HepG2 (cell line): ENCODE measurements around the gene RUNX3. TPM values are rescaled to one million over a fixed set of nuclear protein-coding genes. Genes with fewer than 3 reads are reported as not detected.

Source experiments
- ATAC-seq: fragments of 200-7000 bp; cut with Tn5 transposase; 3 replicates; pipeline ENCODE4 v1.9.1; 2020; ENCODE audit warnings: mild to moderate bottlenecking, moderate library complexity
- BruUV-seq: library from RNA; stranded (reverse); fragments of 400-500 nt; replicated peaks from 2 replicates; lab custom pipeline; 2021; lab: Mats Ljungman, UMichigan
- CTCF ChIA-PET: fragments of 300-600 bp; formaldehyde crosslinking; extraction: SDS; loops from one replicate; lab custom pipeline; 2021; ENCODE audit warnings: low total read pairs, inconsistent platforms, low intra/inter-chr PET ratio; lab: Yijun Ruan, JAX
- POLR2A ChIA-PET: fragments of 350-600 bp; sonication (Branson Sonifier 250); formaldehyde crosslinking; loops from one replicate; lab custom pipeline; 2020; ENCODE audit warnings: antibody characterized with exemption, inconsistent platforms; lab: Yijun Ruan, JAX
- DNase-seq: peaks from one replicate; pipeline ENCODE4 v3.0.0-alpha.2; 2015; ENCODE audit warnings: low spot score
- FAIRE-seq: peaks from 3 replicates; lab custom pipeline; 2011; peaks lifted over from hg19 to GRCh38; lab: Jason Lieb, UNC
- H2AFZ ChIP-seq: one replicate; pipeline ENCODE4 v1.6.1; 2011; ENCODE audit warnings: low read length, inconsistent platforms
- H3K27ac ChIP-seq: fragments of 300-600 bp; 3 replicates; pipeline ENCODE4 v1.8.0; 2011; ENCODE audit warnings: mixed run types, mild to moderate bottlenecking, mixed read lengths, low read length, inconsistent platforms; ENCODE audit not compliant: insufficient read depth; ENCODE audit errors: extremely low read length
- H3K27me3 ChIP-seq, 2 experiments: fragments of 200-600 bp in 1 of 2; 2 replicates in 1 of 2; 3 replicates in 1 of 2; pipeline versions ENCODE4 v1.6.0 to v1.8.0; 2011; ENCODE audit warnings: low read length in 2 of 2, mild to moderate bottlenecking in 2 of 2, moderate library complexity in 2 of 2, inconsistent platforms in 1 of 2; ENCODE audit not compliant: insufficient read depth in 2 of 2, control insufficient read depth in 1 of 2
- H3K36me3 ChIP-seq, 2 experiments: fragments of 200-600 bp in 1 of 2; replicated peaks in 1 of 2; 2 replicates in 1 of 2; 3 replicates in 1 of 2; pipeline versions ENCODE4 v1.5.1 to v1.8.0; 2011; ENCODE audit warnings: low read length in 2 of 2, inconsistent platforms in 1 of 2; ENCODE audit not compliant: insufficient read depth in 2 of 2, control insufficient read depth in 1 of 2
- H3K4me1 ChIP-seq: 2 replicates; pipeline ENCODE4 v1.5.1; 2012; ENCODE audit warnings: low read length, inconsistent platforms; ENCODE audit not compliant: insufficient read depth
- H3K4me2 ChIP-seq: 2 replicates; pipeline ENCODE4 v1.6.0; 2011; ENCODE audit warnings: low read depth, low read length, inconsistent platforms
- H3K4me3 ChIP-seq, 3 experiments: fragments of 200-600 bp in 1 of 3; sonication (generic), shearing (Covaris generic) in 1 of 3; replicated peaks in 1 of 3; 2 replicates each; pipeline ENCODE4 v1.5.1; 2011 to 2016; ENCODE audit warnings: low read length in 3 of 3, inconsistent platforms in 2 of 3, low read depth in 2 of 3, mild to moderate bottlenecking in 2 of 3, control low read depth in 1 of 3, mixed read lengths in 1 of 3; ENCODE audit not compliant: insufficient read depth in 1 of 3
- H3K79me2 ChIP-seq: one replicate; pipeline ENCODE4 v1.6.1; 2011; ENCODE audit warnings: low read length, inconsistent platforms; ENCODE audit not compliant: insufficient read depth
- H3K9ac ChIP-seq: 2 replicates; pipeline ENCODE4 v1.6.0; 2011; ENCODE audit warnings: mild to moderate bottlenecking, low read depth, low read length, inconsistent platforms; ENCODE audit not compliant: insufficient read depth
- H3K9me3 ChIP-seq: 2 replicates; pipeline ENCODE4 v1.5.1; 2012; ENCODE audit warnings: mild to moderate bottlenecking, low read length
- H4K20me1 ChIP-seq: 2 replicates; pipeline ENCODE4 v1.6.0; 2011; ENCODE audit warnings: inconsistent platforms, mild to moderate bottlenecking, low read length, moderate library complexity; ENCODE audit not compliant: insufficient read depth
- BCL3 ChIP-seq: sonication (generic); formaldehyde crosslinking; IDR thresholded peaks from 2 replicates; pipeline ENCODE4 v1.5.1; 2020; ENCODE audit warnings: mild to moderate bottlenecking, missing genetic modification reagents, moderate library complexity
- FOXC1 ChIP-seq: sonication (generic); formaldehyde crosslinking; IDR thresholded peaks from 2 replicates; pipeline ENCODE4 v1.8.0; 2022; ENCODE audit warnings: mild to moderate bottlenecking, missing genetic modification reagents, borderline replicate concordance
- HHEX ChIP-seq: IDR thresholded peaks from 2 replicates; pipeline ENCODE4 v1.6.1; 2016; ENCODE audit warnings: control low read depth
- HNF4G ChIP-seq, 2 experiments: sonication (generic) in 1 of 2; formaldehyde crosslinking in 1 of 2; IDR thresholded peaks; 2 replicates each; pipeline versions ENCODE4 v1.4.0 to v1.6.1; 2011 to 2020; ENCODE audit warnings: borderline replicate concordance in 2 of 2, low read depth in 2 of 2, mild to moderate bottlenecking in 2 of 2, low read length in 1 of 2, missing genetic modification reagents in 1 of 2, moderate library complexity in 1 of 2
- MATR3 ChIP-seq: sonication (generic); formaldehyde crosslinking; IDR thresholded peaks from 2 replicates; pipeline ENCODE4 v1.4.0; 2020; ENCODE audit warnings: missing genetic modification reagents
- RORA ChIP-seq: sonication (generic); formaldehyde crosslinking; IDR thresholded peaks from 2 replicates; pipeline ENCODE4 v1.5.0; 2020; ENCODE audit warnings: mild to moderate bottlenecking, missing genetic modification reagents, moderate library complexity
- SAP130 ChIP-seq: IDR thresholded peaks from 2 replicates; pipeline ENCODE4 v1.6.1; 2016; ENCODE audit warnings: low read depth
- SYNCRIP ChIP-seq: fragments of 200-400 bp; formaldehyde crosslinking; IDR thresholded peaks from 2 replicates; pipeline ENCODE4 v1.6.1; 2018; ENCODE audit warnings: mild to moderate bottlenecking, low read depth, low read length; ENCODE audit not compliant: insufficient read depth
- ZFX ChIP-seq: sonication (generic); formaldehyde crosslinking; IDR thresholded peaks from 2 replicates; pipeline ENCODE4 v1.4.0; 2020; ENCODE audit warnings: mild to moderate bottlenecking, low read depth, missing genetic modification reagents, moderate library complexity
- ZNF446 ChIP-seq: sonication (generic); formaldehyde crosslinking; IDR thresholded peaks from 2 replicates; pipeline ENCODE4 v1.5.0; 2020; ENCODE audit warnings: mild to moderate bottlenecking, missing genetic modification reagents
- ZNF563 ChIP-seq: sonication (generic); formaldehyde crosslinking; IDR thresholded peaks from 2 replicates; pipeline ENCODE4 v1.8.0; 2022; ENCODE audit warnings: mild to moderate bottlenecking, moderate library complexity, missing genetic modification reagents
- ZNF879 ChIP-seq: sonication (generic); formaldehyde crosslinking; IDR thresholded peaks from 2 replicates; pipeline ENCODE4 v1.8.1; 2023; ENCODE audit warnings: missing genetic modification reagents
- WGBS: methylation state at CpG from one replicate; pipeline ENCODE4 v1.1.6; 2017; ENCODE audit warnings: low lambda C conversion rate; 5-methylcytosine and 5-hydroxymethylcytosine counted together
- in situ Hi-C: cut with HindIII; loops from 2 replicates; pipeline ENCODE4 v1.10.0; 2017; ENCODE audit warnings: low pct_unique_long_range_greater_than_20kb; ENCODE audit not compliant: extremely low pct_ligation_motif_present
- intact Hi-C: fragments of 100-400 bp; cut with micrococcal nuclease; formaldehyde crosslinking; loops from one replicate; pipeline ENCODE4 v1.10.0; 2022; ENCODE audit not compliant: unreplicated experiment
- polyA plus RNA-seq, 8 experiments: library from polyadenylated mRNA; depleted of rRNA in 3 of 8; stranded (reverse) in 7 of 8; unstranded in 1 of 8; fragments of >200 nt; fragmentation: Illumina TruSeq in 4 of 8; extraction: Trizol in 4 of 8; gene quantifications; 2 replicates each; pipeline versions ENCODE4 v1.2.1 to v1.2.3, GENCODE V29; 2011 to 2016; ENCODE audit warnings: low read depth in 4 of 8, missing spikeins in 1 of 8, mixed read lengths in 1 of 8; ENCODE audit not compliant: insufficient read depth in 1 of 8
- total RNA-seq, 5 experiments: library from RNA; depleted of rRNA; stranded (reverse); fragments of >200 nt; fragmentation: Illumina TruSeq; extraction: Trizol; gene quantifications; 2 replicates each; pipeline ENCODE4 v1.2.3, GENCODE V29; 2016; ENCODE audit warnings: low read depth in 1 of 5
- TF ChIP-seq, protein P1 (sequence below): IDR thresholded peaks from 2 replicates; pipeline ENCODE4 v1.6.1; 2012; ENCODE audit warnings: inconsistent platforms
- TF ChIP-seq, protein P2 (sequence below): sonication (generic); formaldehyde crosslinking; IDR thresholded peaks from 2 replicates; pipeline ENCODE4 v1.8.0; 2023; ENCODE audit warnings: mild to moderate bottlenecking, missing genetic modification reagents

The RUNX3 gene
- total and polyA plus RNA-seq, 2 of the 13 experiments (the other 11 are each of a cell fraction or from before 2014, with no cell fraction given), result 0.04 to 0.22 TPM

- CTCF ChIA-PET, result no interaction called here
- H3K79me2 ChIP-seq, result no peaks in the 10 kb centered on the region
- no peak overlapping the region for H3K4me3 ChIP-seq
- POLR2A ChIA-PET, result interaction anchor here (1.0 to 1.4 kb wide), 3 partner anchors 168 to 335 kb away, joined by 3 to 4 read pairs (median 3); partner anchors contain the start of genes CLIC4, RSRP1 and SYF2
- H2AFZ ChIP-seq, result no peak overlapping the region
- H4K20me1 ChIP-seq, result no peaks in the 10 kb centered on the region
- FAIRE-seq (no peak), ATAC-seq (peak; percentile 1; the same call in 1 of the 3 replicates), DNase-seq (no peak)
- 47% methylated on average over 13 of the region's 13 CpGs for WGBS
- intact Hi-C loops, result no loop called here
- in situ Hi-C loops, result no loop called here
- H3K27me3 ChIP-seq, result no peaks in the 10 kb centered on the region
- peak overlapping the region; percentile 89 for H3K27ac ChIP-seq
- BruUV-seq, result no TSS peak
- H3K9ac ChIP-seq, result peak overlapping the region; percentile 68; the same call in 1 of the 2 replicates
- peak overlapping the region; percentile 81 for H3K4me2 ChIP-seq
- H3K4me1 ChIP-seq, result peaks cover 92% of the 10 kb centered on the region
- H3K9me3 ChIP-seq, result no peaks in the 10 kb centered on the region
- no peaks in the 10 kb centered on the region for H3K36me3 ChIP-seq
- TF ChIP-seq HHEX (CRISPR knock-in tag) (no peak), MATR3 (CRISPR knock-in tag) (no peak), FOXC1 (CRISPR knock-in tag) (peak; percentile 57; the same call in 1 of the 2 replicates), HNF4G (IDR thresholded peaks at IDR 0.05; ENCODE audit: borderline replicate concordance, low read depth, low read length) (no peak), HNF4G (CRISPR knock-in tag; IDR thresholded peaks at IDR 0.05; ENCODE audit: borderline replicate concordance, low read depth) (0 out of 2 replicates have a peak, but pooled peaks have one; percentile 15), SAP130 (CRISPR knock-in tag) (peak; percentile 7; the same call in 1 of the 2 replicates), ZNF879 (CRISPR knock-in tag) (peak; percentile 25; the same call in 1 of the 2 replicates), ZNF446 (no peak), BCL3 (0 out of 2 replicates have a peak, but pooled peaks have one; percentile 29), ZNF563 (0 out of 2 replicates have a peak, but pooled peaks have one; percentile 25), RORA (CRISPR knock-in tag) (no peak), SYNCRIP (no peak), ZFX (CRISPR knock-in tag) (peak; percentile 43)
- TF ChIP-seq, protein P1, sequence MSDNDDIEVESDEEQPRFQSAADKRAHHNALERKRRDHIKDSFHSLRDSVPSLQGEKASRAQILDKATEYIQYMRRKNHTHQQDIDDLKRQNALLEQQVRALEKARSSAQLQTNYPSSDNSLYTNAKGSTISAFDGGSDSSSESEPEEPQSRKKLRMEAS, result 0 out of 2 replicates have a peak, but pooled peaks have one; percentile 20
- TF ChIP-seq, protein P2, sequence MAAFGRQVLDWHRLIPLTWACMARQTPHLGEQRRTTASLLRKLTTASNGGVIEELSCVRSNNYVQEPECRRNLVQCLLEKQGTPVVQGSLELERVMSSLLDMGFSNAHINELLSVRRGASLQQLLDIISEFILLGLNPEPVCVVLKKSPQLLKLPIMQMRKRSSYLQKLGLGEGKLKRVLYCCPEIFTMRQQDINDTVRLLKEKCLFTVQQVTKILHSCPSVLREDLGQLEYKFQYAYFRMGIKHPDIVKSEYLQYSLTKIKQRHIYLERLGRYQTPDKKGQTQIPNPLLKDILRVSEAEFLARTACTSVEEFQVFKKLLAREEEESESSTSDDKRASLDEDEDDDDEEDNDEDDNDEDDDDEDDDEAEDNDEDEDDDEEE, result no peak
Observed at GRCh38 chr1:24912376-24913273, 17.5 kb downstream of the RUNX3 start.
